GM18499 (cell line): ENCODE data around the gene GHRH.

Experiments used
- ATAC-seq: cut with Tn5 transposase; IDR thresholded peaks from one replicate; pipeline ENCODE4 v1.9.1; 2021; ENCODE audit warnings: moderate number of reproducible peaks; ENCODE audit not compliant: insufficient read depth, unreplicated experiment

The GHRH gene

GRCh38 chr20:37219751-37220668 is 41.6 kb downstream of the GHRH start:
- ATAC-seq = no peak

- no peak for ATAC-seq
Observed at GRCh38 chr20:37218976-37219375, 42.6 kb downstream of the GHRH start.

- ATAC-seq = no peak
Observed at GRCh38 chr20:37218441-37218840, 43.2 kb downstream of the GHRH start.

- no peak for ATAC-seq
Observed at GRCh38 chr20:37209661-37210314, 51.8 kb downstream of the GHRH start.

GRCh38 chr20:37209193-37209592 is 52.4 kb downstream of the GHRH start:
- no peak for ATAC-seq

GRCh38 chr20:37207171-37207570 is 54.4 kb downstream of the GHRH start:
- ATAC-seq = no peak

- ATAC-seq = no peak
Observed at GRCh38 chr20:37205794-37206193, 55.8 kb downstream of the GHRH start.

GRCh38 chr20:37205130-37205529 is 56.5 kb downstream of the GHRH start:
- ATAC-seq = no peak

GRCh38 chr20:37204056-37204455 is 57.6 kb downstream of the GHRH start:
- ATAC-seq = no peak

- ATAC-seq = no peak
Observed at GRCh38 chr20:37202267-37202943, 59.2 kb downstream of the GHRH start.

GRCh38 chr20:37201827-37202162 is 59.8 kb downstream of the GHRH start:
- ATAC-seq = no peak
